HG02678 (cell line): ENCODE data around the gene SH3BP1.
"Not testable (repeated sequence)": the region's sequence is repeated elsewhere in the genome, so short reads cannot be mapped to it uniquely, and the experiment has no call there.

Experiments
- ATAC-seq: cut with Tn5 transposase; IDR thresholded peaks from one replicate; pipeline ENCODE4 v1.9.1; 2021; ENCODE audit warnings: mild to moderate bottlenecking, moderate library complexity; ENCODE audit not compliant: unreplicated experiment

SH3BP1 gene

GRCh38 chr22:37675930-37676735, 36.7 kb downstream of the SH3BP1 start:
- ATAC-seq: no peak

GRCh38 chr22:37676736-37677492, 37.4 kb downstream of the SH3BP1 start:
- peak; percentile 55 for ATAC-seq

- peak; percentile 6 for ATAC-seq
Observed at GRCh38 chr22:37677493-37677974, 38.1 kb downstream of the SH3BP1 start.

- no peak for ATAC-seq
Observed at GRCh38 chr22:37678372-37678771, 38.9 kb downstream of the SH3BP1 start.

GRCh38 chr22:37679670-37680069, 40.2 kb downstream of the SH3BP1 start:
- ATAC-seq: no peak

- no peak for ATAC-seq
Observed at GRCh38 chr22:37680191-37680851, 40.9 kb downstream of the SH3BP1 start.

- ATAC-seq: no peak
Observed at GRCh38 chr22:37681001-37681424, 41.5 kb downstream of the SH3BP1 start.

- no peak for ATAC-seq
Observed at GRCh38 chr22:37681556-37682049, 42.1 kb downstream of the SH3BP1 start.

- ATAC-seq: no peak
Observed at GRCh38 chr22:37684803-37685615, 45.5 kb downstream of the SH3BP1 start.

- ATAC-seq: peak; percentile 87
Observed at GRCh38 chr22:37686002-37686982, 46.8 kb downstream of the SH3BP1 start, which contains the start of gene NOL12. Gene NOL12, plus strand, starts transcription at chr22:37686343. Its CDS starts 50 bp downstream, at chr22:37686393.

GRCh38 chr22:37690407-37690806, 50.9 kb downstream of the SH3BP1 start:
- no peak for ATAC-seq

- no peak for ATAC-seq
Observed at GRCh38 chr22:37690901-37691504, 51.5 kb downstream of the SH3BP1 start.

GRCh38 chr22:37692627-37693285, 53.3 kb downstream of the SH3BP1 start:
- ATAC-seq: no peak

- ATAC-seq: not testable (repeated sequence)
Observed at GRCh38 chr22:37694131-37694530, 54.7 kb downstream of the SH3BP1 start.

- ATAC-seq: not testable (repeated sequence)
Observed at GRCh38 chr22:37696260-37696656, 56.8 kb downstream of the SH3BP1 start.

- peak; percentile 94 for ATAC-seq
Observed at GRCh38 chr22:37696657-37697537, 57.4 kb downstream of the SH3BP1 start, which contains the start of gene TRIOBP. Gene TRIOBP, plus strand, starts transcription at chr22:37697048. Its CDS starts 4,318 bp downstream, at chr22:37701366.

GRCh38 chr22:37697538-37697835, 58.0 kb downstream of the SH3BP1 start:
- no peak for ATAC-seq
